SK-N-SH treated with all-trans-retinoic acid at 6 μM for 48 hours (cell line): Measurements from ENCODE around the gene IGSF22.

Experiments used
- ATAC-seq: fragments of 200-7000 bp; cut with Tn5 transposase; 3 replicates; pipeline ENCODE4 v1.9.1; 2020; ENCODE audit warnings: mild to moderate bottlenecking, moderate library complexity
- BACH2 ChIP-seq: fragments of 250-450 bp; sonication (Bioruptor Pico); IDR thresholded peaks from 2 replicates; pipeline ENCODE4 v1.9.0; 2021; ENCODE audit warnings: mild to moderate bottlenecking, borderline replicate concordance
- CREB5 ChIP-seq: fragments of 250-450 bp; sonication (Bioruptor Pico); IDR thresholded peaks from 2 replicates; pipeline ENCODE4 v1.5.1; 2020; ENCODE audit warnings: low read depth, mild to moderate bottlenecking, moderate library complexity
- CSDC2 ChIP-seq: fragments of 250-450 bp; sonication (Bioruptor Pico); IDR thresholded peaks from 2 replicates; pipeline ENCODE4 v1.5.0; 2020; ENCODE audit warnings: mild to moderate bottlenecking, moderate library complexity
- CSRNP3 ChIP-seq: fragments of 250-450 bp; sonication (Bioruptor Pico); IDR thresholded peaks from 2 replicates; pipeline ENCODE4 v1.5.1; 2021; ENCODE audit warnings: mild to moderate bottlenecking, moderate library complexity
- ESRRG ChIP-seq: fragments of 250-450 bp; sonication (Bioruptor Pico); IDR thresholded peaks from 2 replicates; pipeline ENCODE4 v1.6.1; 2021; ENCODE audit warnings: mild to moderate bottlenecking
- ISL1 ChIP-seq: fragments of 250-450 bp; sonication (Bioruptor Pico); IDR thresholded peaks from 2 replicates; pipeline ENCODE4 v2.1.2; 2022; ENCODE audit warnings: mild to moderate bottlenecking, moderate library complexity
- OSR1 ChIP-seq: fragments of 250-450 bp; sonication (Bioruptor Pico); IDR thresholded peaks from 2 replicates; pipeline ENCODE4 v1.8.0; 2022; ENCODE audit warnings: moderate library complexity, mild to moderate bottlenecking, inconsistent platforms
- PATZ1 ChIP-seq: fragments of 250-450 bp; sonication (Bioruptor Pico); IDR thresholded peaks from 2 replicates; pipeline ENCODE4 v1.8.0; 2020; ENCODE audit warnings: mild to moderate bottlenecking, moderate library complexity, borderline replicate concordance
- POU6F1 ChIP-seq: fragments of 250-450 bp; sonication (Bioruptor Pico); IDR thresholded peaks from 2 replicates; pipeline ENCODE4 v1.8.0; 2021; ENCODE audit warnings: low read depth, mild to moderate bottlenecking, moderate library complexity, borderline replicate concordance
- PPARA ChIP-seq: fragments of 250-450 bp; sonication (Bioruptor Pico); IDR thresholded peaks from 2 replicates; pipeline ENCODE4 v1.5.0; 2020; ENCODE audit warnings: mild to moderate bottlenecking, borderline replicate concordance
- RARB ChIP-seq: fragments of 250-450 bp; sonication (Bioruptor Pico); IDR thresholded peaks from 2 replicates; pipeline ENCODE4 v1.8.0; 2021; ENCODE audit warnings: mild to moderate bottlenecking, moderate library complexity
- SNAI2 ChIP-seq: fragments of 250-450 bp; sonication (Bioruptor Pico); IDR thresholded peaks from 2 replicates; pipeline ENCODE4 v1.5.0; 2020; ENCODE audit warnings: mild to moderate bottlenecking, moderate library complexity
- TCF4 ChIP-seq: fragments of 250-450 bp; sonication (Bioruptor Pico); IDR thresholded peaks from 2 replicates; pipeline ENCODE4 v1.8.0; 2021; ENCODE audit warnings: mild to moderate bottlenecking, moderate library complexity, borderline replicate concordance
- TOX ChIP-seq: fragments of 250-450 bp; sonication (Bioruptor Pico); IDR thresholded peaks from 2 replicates; pipeline ENCODE4 v1.8.0; 2021; ENCODE audit warnings: mild to moderate bottlenecking, moderate library complexity, borderline replicate concordance
- TSHZ2 ChIP-seq: fragments of 250-450 bp; sonication (Bioruptor Pico); IDR thresholded peaks from 2 replicates; pipeline ENCODE4 v1.5.0; 2020; ENCODE audit warnings: mild to moderate bottlenecking, moderate library complexity
- ZFP3 ChIP-seq: fragments of 250-450 bp; sonication (Bioruptor Pico); IDR thresholded peaks from 2 replicates; pipeline ENCODE4 v1.5.0; 2020; ENCODE audit warnings: mild to moderate bottlenecking, moderate library complexity
- ZNF565 ChIP-seq: fragments of 450-650 bp; formaldehyde crosslinking; conservative IDR thresholded peaks from 2 replicates; pipeline ENCODE4 v1.5.0; 2020; ENCODE audit warnings: low read depth, mild to moderate bottlenecking, moderate library complexity
- ZNF70 ChIP-seq: fragments of 450-650 bp; formaldehyde crosslinking; IDR thresholded peaks from 2 replicates; pipeline ENCODE4 v1.5.0; 2020; ENCODE audit warnings: mild to moderate bottlenecking, moderate library complexity
- ZNF8 ChIP-seq: fragments of 450-650 bp; formaldehyde crosslinking; IDR thresholded peaks from 2 replicates; pipeline ENCODE4 v1.5.0; 2020; ENCODE audit warnings: mild to moderate bottlenecking, moderate library complexity

IGSF22 gene

GRCh38 chr11:18699848-18700261 is 26.1 kb downstream of the IGSF22 start:
- TF ChIP-seq ZNF8 (CRISPR knock-in tag) (no peak), CSRNP3 (CRISPR knock-in tag) (no peak), ZNF565 (no peak), PPARA (CRISPR knock-in tag) (no peak), ZFP3 (CRISPR knock-in tag) (no peak), TSHZ2 (CRISPR knock-in tag) (no peak), CSDC2 (no peak), BACH2 (no peak), PATZ1 (CRISPR knock-in tag) (no peak), ZNF70 (CRISPR knock-in tag) (no peak), TCF4 (CRISPR knock-in tag) (no peak)
- ATAC-seq: no peak

- no peak; the same call in 1 of the 2 replicates for TF ChIP-seq ZNF8 (CRISPR knock-in tag)
- no peak for TF ChIP-seq ISL1
- TF ChIP-seq BACH2: no peak
- no peak for TF ChIP-seq ESRRG (CRISPR knock-in tag)
- no peak for TF ChIP-seq TOX (CRISPR knock-in tag)
- ATAC-seq: no peak; the same call in 2 of the 3 replicates
Measured at GRCh38 chr11:18699269-18699596, 26.8 kb downstream of the IGSF22 start.

- TF ChIP-seq ZNF8 (CRISPR knock-in tag) (peak; percentile 44; the same call in 1 of the 2 replicates), RARB (no peak)
- ATAC-seq: peak; percentile 95
Measured at GRCh38 chr11:18698341-18699268, 27.4 kb downstream of the IGSF22 start, which contains the start of gene TMEM86A. TSS of gene TMEM86A (plus strand) at chr11:18698779. CDS start at chr11:18698887, 108 bp downstream.

- no peak for TF ChIP-seq ISL1
- TF ChIP-seq POU6F1 (CRISPR knock-in tag): no peak
- no peak for TF ChIP-seq TCF4 (CRISPR knock-in tag)
- TF ChIP-seq PPARA (CRISPR knock-in tag): no peak
- TF ChIP-seq SNAI2: no peak
- no peak for TF ChIP-seq ZNF565
- no peak for TF ChIP-seq ZNF8 (CRISPR knock-in tag)
- TF ChIP-seq CREB5 (CRISPR knock-in tag): no peak
- TF ChIP-seq CSDC2: no peak
- no peak for TF ChIP-seq TSHZ2 (CRISPR knock-in tag)
- no peak for TF ChIP-seq OSR1 (CRISPR knock-in tag)
- no peak for ATAC-seq
Measured at GRCh38 chr11:18697576-18697975, 28.4 kb downstream of the IGSF22 start.
